DMS114 treated with DMSO at 0.1 percent for 48 hours (cell line): ENCODE measurements around the gene RPL7A.
"Not testable (repeated sequence)": the region's sequence is repeated elsewhere in the genome, so short reads cannot be mapped to it uniquely, and the experiment has no call there.

Experiments used
- DNase-seq: peaks from one replicate; lab custom pipeline; 2025; ENCODE audit not compliant: unreplicated experiment; lab: John Stamatoyannopoulos, UW

The RPL7A gene

GRCh38 chr9:133386338-133386737, 38.3 kb downstream of the RPL7A start:
- DNase-seq, result no peak

DNA sequence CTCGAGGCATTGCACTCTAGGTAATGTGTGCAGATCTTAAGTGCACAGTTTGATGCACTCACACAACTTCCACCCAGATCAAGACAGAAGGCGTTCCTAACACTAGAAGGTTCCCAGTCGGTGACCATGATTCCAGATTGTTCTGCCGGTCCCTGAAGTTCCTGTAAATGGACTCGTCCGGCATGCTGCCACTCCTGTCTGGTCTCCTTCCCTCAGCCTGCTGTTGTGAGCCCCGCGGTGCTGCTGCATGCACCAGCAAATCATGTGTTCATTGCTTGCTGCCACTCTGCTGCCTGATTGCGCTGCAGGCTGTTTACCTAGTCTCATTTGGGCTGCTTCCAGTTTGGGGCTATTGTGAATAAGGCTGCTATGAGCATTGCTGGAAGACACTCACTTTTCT, 39.7 kb downstream of the RPL7A start:
- DNase-seq, result no peak

DNA sequence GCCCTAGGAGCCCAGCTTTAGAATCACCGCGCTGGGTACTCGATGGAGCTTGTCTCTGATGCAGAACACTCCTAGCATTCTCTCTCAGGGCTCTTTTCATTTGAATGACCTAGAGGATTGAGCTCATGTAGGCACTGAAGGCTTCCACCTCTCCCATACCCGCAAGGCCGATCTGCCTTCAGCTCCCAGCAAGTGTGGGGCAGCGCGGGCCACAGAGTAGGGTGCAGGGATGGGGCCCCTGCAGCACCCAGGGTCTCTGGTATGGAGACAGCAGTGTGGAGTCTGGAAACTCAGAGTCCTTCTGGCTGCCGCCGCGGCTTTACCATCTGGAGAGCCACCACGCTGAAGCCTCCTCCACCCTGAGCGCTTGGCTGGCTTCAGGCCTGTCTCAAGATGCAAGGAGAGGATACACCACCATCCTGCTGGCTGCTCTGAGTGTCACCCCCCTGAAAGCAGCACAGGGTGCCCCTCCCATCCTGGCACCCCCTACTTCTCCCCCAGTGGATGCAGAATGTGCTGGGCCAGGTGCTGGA, 41.1 kb downstream of the RPL7A start:
- no peak for DNase-seq

DNA sequence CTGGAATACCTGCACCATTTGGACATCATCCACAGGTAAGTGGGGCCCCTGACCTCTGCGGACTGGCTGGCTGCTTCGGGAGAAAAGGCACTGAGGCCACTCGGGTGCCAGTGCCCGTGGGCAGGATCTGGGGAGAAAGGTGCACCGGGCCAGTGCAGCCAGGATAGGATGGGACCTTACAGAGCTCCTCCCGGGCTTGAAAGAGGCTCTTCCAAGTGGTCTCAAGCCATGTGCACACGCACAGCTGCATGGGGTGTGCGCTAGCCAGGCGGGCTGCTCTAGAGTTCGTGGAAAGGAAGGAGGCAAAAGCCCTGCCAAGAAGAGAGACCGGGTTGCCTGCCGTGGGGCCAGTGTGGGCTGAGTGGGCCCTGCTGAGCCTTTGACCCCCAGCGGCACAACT, 41.5 kb downstream of the RPL7A start:
- no peak for DNase-seq

DNA sequence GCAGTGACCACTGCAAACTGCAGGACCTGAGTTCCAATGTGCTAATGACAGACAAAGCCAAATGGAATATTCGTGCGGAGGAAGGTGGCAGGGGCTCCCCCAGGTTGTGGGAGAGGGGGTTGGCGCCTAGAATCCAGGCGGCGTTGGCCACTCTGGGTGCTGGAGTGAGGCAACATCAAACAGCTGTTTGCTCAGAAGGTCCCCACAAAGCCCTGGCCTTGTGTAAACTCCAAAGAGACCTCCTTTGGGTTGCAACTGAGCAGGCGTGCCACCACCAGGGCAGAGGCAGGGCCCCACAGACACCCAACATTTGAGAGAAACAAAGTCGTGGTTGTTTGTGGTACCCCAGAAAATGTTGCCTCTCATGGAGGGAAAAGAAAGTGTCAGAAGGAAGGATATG, 42.7 kb downstream of the RPL7A start:
- no peak for DNase-seq

DNA sequence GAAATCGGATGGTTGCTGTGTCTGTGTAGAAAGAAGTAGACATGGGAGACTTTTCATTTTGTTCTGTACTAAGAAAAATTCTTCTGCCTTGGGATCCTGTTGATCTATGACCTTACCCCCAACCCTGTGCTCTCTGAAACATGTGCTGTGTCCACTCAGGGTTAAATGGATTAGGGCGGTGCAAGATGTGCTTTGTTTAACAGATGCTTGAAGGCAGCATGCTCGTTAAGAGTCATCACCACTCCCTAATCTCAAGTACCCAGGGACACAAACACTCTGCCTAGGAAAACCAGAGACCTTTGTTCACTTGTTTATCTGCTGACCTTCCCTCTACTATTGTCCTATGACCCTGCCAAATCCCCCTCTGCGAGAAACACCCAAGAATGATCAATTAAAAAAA, 43.4 kb downstream of the RPL7A start:
- DNase-seq, result not testable (repeated sequence)

DNA sequence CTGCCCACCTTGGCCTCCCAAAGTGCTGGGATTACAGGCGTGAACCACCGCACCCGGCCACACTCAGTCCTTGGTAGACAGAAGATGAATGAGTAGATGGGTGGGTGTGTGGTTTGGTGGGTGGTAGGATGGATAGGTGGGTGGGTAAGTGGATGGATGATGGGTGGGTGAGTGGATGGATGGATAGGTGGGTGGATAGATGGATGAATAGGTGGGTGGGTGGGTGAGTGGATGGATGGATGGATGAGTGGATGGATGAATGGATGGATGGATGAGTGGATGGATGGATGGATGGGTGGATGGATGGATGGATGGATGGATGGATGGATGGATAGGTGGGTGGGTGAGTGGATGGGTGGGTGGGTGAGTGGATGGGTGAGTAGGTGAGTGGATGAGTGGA, 44.3 kb downstream of the RPL7A start:
- not testable (repeated sequence) for DNase-seq

DNA sequence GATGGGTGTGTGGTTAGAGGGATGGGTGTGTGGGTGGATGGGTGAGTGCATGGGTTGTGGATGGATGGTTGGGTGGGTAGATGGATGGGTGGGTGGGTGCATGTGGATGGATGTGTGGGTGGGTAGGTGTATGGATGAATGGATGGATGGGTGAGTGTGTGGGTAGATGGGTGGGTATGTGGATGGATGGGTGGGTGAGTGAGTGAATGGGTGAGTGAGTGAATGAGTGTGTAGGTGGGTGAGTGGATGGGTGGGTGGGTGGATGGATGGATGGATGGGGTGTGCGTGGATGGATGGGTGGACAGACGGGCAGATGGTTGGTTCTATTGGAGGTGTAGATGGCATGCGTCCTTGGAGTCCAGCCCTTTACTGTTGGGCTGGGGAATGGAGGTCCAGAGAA, 45.4 kb downstream of the RPL7A start:
- DNase-seq, result no peak

- no peak for DNase-seq
Measured at GRCh38 chr9:133394687-133395271, 46.8 kb downstream of the RPL7A start.

DNA sequence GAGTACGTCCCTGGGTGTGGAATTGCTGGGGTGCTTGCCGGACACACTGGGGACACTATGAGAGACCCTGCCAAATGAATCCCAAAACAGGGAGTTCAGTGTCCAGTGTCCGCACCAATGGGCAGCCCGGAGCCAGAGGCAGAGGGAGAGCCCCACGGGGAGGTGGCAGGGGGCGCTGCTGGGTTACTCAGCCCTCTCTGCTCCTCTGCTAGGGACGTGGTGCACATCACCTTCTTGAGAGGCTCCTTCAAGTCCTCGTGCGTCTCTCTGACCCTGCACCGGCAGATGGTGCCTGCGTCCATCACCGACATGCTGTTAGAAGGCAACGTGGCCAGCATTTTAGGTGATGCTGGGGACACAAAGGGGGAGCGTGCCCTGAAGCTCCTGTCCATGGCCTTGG, 48.9 kb downstream of the RPL7A start:
- DNase-seq, result no peak

GRCh38 chr9:133397370-133397769, 49.4 kb downstream of the RPL7A start:
- DNase-seq, result no peak

DNA sequence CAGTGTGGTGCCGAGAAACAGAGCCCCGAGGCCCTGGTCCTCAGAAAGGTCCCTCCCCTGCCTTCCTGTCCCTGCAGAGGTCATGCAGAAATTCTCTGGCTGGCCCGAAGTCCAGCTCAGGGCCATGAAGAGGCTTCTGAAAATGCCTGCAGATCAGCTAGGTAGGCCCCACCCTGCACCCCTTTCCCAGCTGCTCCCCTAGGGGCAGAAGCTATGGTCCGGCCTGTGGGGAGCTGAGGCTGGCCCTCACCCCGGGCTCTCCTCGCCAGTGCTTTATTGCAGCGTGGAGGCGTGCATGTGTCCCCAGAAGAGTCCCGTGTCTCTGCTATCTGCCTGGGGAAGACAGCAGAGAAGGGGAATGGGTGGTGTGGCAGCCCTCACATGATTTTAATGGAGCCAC, 49.9 kb downstream of the RPL7A start:
- DNase-seq, result no peak

DNA sequence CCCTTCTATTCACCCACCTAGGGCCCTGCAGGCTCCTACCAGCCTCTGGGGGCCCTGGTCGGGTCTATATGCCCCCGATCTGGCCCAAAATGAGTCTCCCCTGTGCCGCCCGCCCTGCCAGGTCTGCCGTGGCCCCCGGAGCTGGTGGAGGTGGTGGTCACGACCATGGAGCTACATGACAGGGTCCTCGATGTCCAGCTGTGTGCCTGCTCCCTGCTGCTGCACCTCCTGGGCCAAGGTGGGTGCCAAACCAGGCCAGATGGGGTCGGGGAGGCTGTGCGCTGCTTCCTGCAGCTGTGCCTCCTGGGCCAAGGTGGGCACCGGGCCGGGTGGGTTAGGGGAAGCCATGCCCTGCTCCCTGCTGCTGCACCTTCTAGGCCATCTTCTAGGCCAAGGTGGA, 52.3 kb downstream of the RPL7A start:
- no peak for DNase-seq
